GM21381 (cell line): ENCODE measurements around the gene IBSP.

Source experiments
- ATAC-seq: cut with Tn5 transposase; IDR thresholded peaks from one replicate; pipeline ENCODE4 v1.9.1; 2021; ENCODE audit warnings: mild to moderate bottlenecking, moderate library complexity; ENCODE audit not compliant: unreplicated experiment

IBSP gene

GRCh38 chr4:87835743-87836142 is 36.4 kb downstream of the IBSP start:
- ATAC-seq = no peak

- no peak for ATAC-seq
These were observed 38.9 kb downstream of the IBSP start for GRCh38 chr4:87838205-87838604.

GRCh38 chr4:87838890-87839591 is 39.7 kb downstream of the IBSP start:
- no peak for ATAC-seq

GRCh38 chr4:87839592-87839946 is 40.2 kb downstream of the IBSP start:
- ATAC-seq = no peak

- ATAC-seq = no peak
These were observed 40.8 kb downstream of the IBSP start for GRCh38 chr4:87840149-87840548.

GRCh38 chr4:87843936-87844335 is 44.6 kb downstream of the IBSP start:
- ATAC-seq = no peak

GRCh38 chr4:87844452-87844851 is 45.1 kb downstream of the IBSP start:
- no peak for ATAC-seq

- no peak for ATAC-seq
These were observed 46.9 kb downstream of the IBSP start for GRCh38 chr4:87846226-87846625.

- peak; percentile 80 for ATAC-seq
These were observed 49.4 kb downstream of the IBSP start for GRCh38 chr4:87848622-87849351.

- ATAC-seq = no peak
These were observed 50.3 kb downstream of the IBSP start for GRCh38 chr4:87849612-87850011.

GRCh38 chr4:87851332-87851731 is 52.0 kb downstream of the IBSP start:
- ATAC-seq = no peak

- ATAC-seq = no peak
These were observed 52.6 kb downstream of the IBSP start for GRCh38 chr4:87851953-87852352.

GRCh38 chr4:87853108-87853507 is 53.8 kb downstream of the IBSP start:
- ATAC-seq = no peak

- ATAC-seq = no peak
These were observed 54.5 kb downstream of the IBSP start for GRCh38 chr4:87853891-87854290.

GRCh38 chr4:87855559-87855958 is 56.2 kb downstream of the IBSP start:
- ATAC-seq = no peak

GRCh38 chr4:87856816-87857215 is 57.5 kb downstream of the IBSP start:
- no peak for ATAC-seq

GRCh38 chr4:87857789-87858188 is 58.4 kb downstream of the IBSP start:
- ATAC-seq = no peak
